ENCODE results near the gene IGF2BP2. TPM values are rescaled to one million over a fixed set of nuclear protein-coding genes. Genes with fewer than 3 reads are reported as not detected.
"Not testable (repeated sequence)": the region's sequence is repeated elsewhere in the genome, so short reads cannot be mapped to it uniquely, and the experiment has no call there.

The IGF2BP2 gene
- total RNA-seq, 2 experiments from 2014 or later = 0.13 to 0.40 TPM

DNA sequence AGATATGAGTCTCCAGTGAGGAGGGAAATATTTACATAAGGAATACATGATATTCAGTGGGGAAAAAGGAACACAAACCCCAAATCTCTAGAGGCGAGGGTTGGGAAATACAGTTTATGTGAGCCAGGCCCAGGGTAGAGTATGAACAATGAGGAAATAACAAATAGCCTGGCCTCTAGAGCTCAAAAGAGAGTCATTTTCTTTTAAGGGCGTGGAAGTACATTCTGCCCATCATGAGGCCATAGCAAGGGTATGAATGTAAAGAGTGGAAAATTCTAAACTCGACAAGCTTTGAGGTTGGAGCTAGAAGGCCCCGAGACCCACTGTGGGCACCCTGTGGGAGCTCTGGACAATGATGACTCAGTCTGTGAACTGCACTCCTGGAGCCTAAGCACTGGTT is 27.8 kb upstream of the IGF2BP2 start:
- no peaks in the 10 kb centered on the region for H3K4me1 Mint-ChIP-seq

DNA sequence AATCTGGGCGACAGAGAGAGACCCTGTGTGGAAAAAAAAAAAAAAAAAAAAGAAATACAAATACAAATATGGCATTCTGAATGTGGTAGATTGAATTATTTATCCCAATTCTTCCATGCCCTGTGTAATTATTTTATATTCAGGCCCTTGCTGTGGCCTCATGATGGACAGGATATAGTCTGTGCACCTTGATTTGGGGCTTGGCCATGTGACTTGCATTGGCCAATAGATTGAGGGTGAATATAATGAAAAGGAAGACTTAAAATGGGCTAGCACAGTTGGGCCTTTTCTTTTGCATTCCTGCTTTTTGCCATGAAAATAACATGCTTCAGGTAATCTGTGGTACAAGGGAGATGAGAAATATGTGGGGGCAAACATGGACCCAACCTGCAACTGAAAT is 27.1 kb upstream of the IGF2BP2 start:
- peaks cover 2% of the 10 kb centered on the region for H3K36me3 Mint-ChIP-seq (ENCODE audit: low read depth)
- H3K27ac Mint-ChIP-seq = no peak overlapping the region
- H3K27me3 Mint-ChIP-seq = peaks cover 7% of the 10 kb centered on the region
- H3K4me3 Mint-ChIP-seq = no peak overlapping the region
- ChIA-PET POLR2A (no interaction called here), CTCF (no interaction called here)
- peaks cover 2% of the 10 kb centered on the region for H3K9me3 Mint-ChIP-seq
- DNase-seq = no peak
- no peaks in the 10 kb centered on the region for H3K4me1 Mint-ChIP-seq

More for the DNA sequence above, 27.8 kb upstream of the IGF2BP2 start:
- DNase-seq = no peak
- ChIA-PET CTCF (no interaction called here), POLR2A (no interaction called here)
- H3K36me3 Mint-ChIP-seq (ENCODE audit: low read depth) = peaks cover 2% of the 10 kb centered on the region
- H3K27me3 Mint-ChIP-seq = peaks cover 7% of the 10 kb centered on the region
- H3K9me3 Mint-ChIP-seq = peaks cover 2% of the 10 kb centered on the region
- no peak overlapping the region for H3K4me3 Mint-ChIP-seq
- H3K27ac Mint-ChIP-seq = no peak overlapping the region

DNA sequence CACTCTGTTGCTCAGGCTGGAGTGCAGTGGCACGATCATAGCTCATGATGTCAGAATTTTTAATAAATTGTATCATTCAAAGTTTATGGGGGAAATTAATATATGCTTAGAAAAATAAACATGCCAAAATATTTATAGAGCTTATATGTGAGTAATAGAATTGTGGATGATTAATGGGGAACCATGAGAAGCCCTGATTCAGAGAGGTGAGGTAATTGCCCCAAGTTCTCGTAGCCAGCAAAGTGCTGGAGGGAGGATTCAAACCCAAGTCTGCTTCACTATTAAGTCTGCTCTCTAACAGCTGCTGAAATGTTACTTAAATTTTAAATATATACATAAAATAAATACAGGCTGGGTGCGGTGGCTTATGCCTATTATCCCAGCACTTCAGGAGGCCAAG is 26.2 kb upstream of the IGF2BP2 start:
- DNase-seq = no peak
- no peak overlapping the region for H3K27ac Mint-ChIP-seq
- peaks cover 1% of the 10 kb centered on the region for H3K36me3 Mint-ChIP-seq (ENCODE audit: low read depth)
- no peaks in the 10 kb centered on the region for H3K4me1 Mint-ChIP-seq
- peaks cover 5% of the 10 kb centered on the region for H3K27me3 Mint-ChIP-seq
- ChIA-PET CTCF (no interaction called here), POLR2A (no interaction called here)
- H3K9me3 Mint-ChIP-seq = peaks cover 1% of the 10 kb centered on the region
- no peak overlapping the region for H3K4me3 Mint-ChIP-seq

GRCh38 chr3:185847506-185847905 is 22.7 kb upstream of the IGF2BP2 start:
- Mint-ChIP-seq H3K9me3 (no peaks in the 10 kb centered on the region), H3K36me3 (ENCODE audit: low read depth) (no peaks in the 10 kb centered on the region), H3K4me1 (no peaks in the 10 kb centered on the region), H3K4me3 (no peak overlapping the region), H3K27ac (no peak overlapping the region), H3K27me3 (peaks cover 14% of the 10 kb centered on the region)
- ChIA-PET POLR2A (no interaction called here), CTCF (no interaction called here)
- DNase-seq = no peak

GRCh38 chr3:185846037-185846436 is 21.2 kb upstream of the IGF2BP2 start:
- Mint-ChIP-seq H3K9me3 (no peaks in the 10 kb centered on the region), H3K4me3 (no peak overlapping the region), H3K36me3 (ENCODE audit: low read depth) (no peaks in the 10 kb centered on the region), H3K4me1 (no peaks in the 10 kb centered on the region), H3K27me3 (peaks cover 14% of the 10 kb centered on the region), H3K27ac (no peak overlapping the region)
- POLR2A ChIA-PET = no interaction called here
- CTCF ChIA-PET = no interaction called here
- no peak for DNase-seq

GRCh38 chr3:185844051-185844450 is 19.2 kb upstream of the IGF2BP2 start:
- Mint-ChIP-seq H3K9me3 (no peaks in the 10 kb centered on the region), H3K27me3 (peaks cover 14% of the 10 kb centered on the region), H3K4me3 (no peak overlapping the region), H3K36me3 (ENCODE audit: low read depth) (no peaks in the 10 kb centered on the region), H3K4me1 (no peaks in the 10 kb centered on the region), H3K27ac (no peak overlapping the region)
- ChIA-PET POLR2A (no interaction called here), CTCF (no interaction called here)
- DNase-seq = no peak

GRCh38 chr3:185843635-185844034 is 18.8 kb upstream of the IGF2BP2 start:
- H3K9me3 Mint-ChIP-seq = no peaks in the 10 kb centered on the region
- CTCF ChIA-PET = no interaction called here

GRCh38 chr3:185843126-185843525 is 18.3 kb upstream of the IGF2BP2 start:
- no peaks in the 10 kb centered on the region for H3K4me1 Mint-ChIP-seq
- POLR2A ChIA-PET = no interaction called here
- no peak overlapping the region for H3K4me3 Mint-ChIP-seq
- H3K9me3 Mint-ChIP-seq = no peaks in the 10 kb centered on the region
- H3K27me3 Mint-ChIP-seq = peaks cover 11% of the 10 kb centered on the region
- CTCF ChIA-PET = no interaction called here
- no peaks in the 10 kb centered on the region for H3K36me3 Mint-ChIP-seq (ENCODE audit: low read depth)
- H3K27ac Mint-ChIP-seq = no peak overlapping the region
- no peak for DNase-seq

More at GRCh38 chr3:185843635-185844034, 18.8 kb upstream of the IGF2BP2 start:
- Mint-ChIP-seq H3K4me1 (no peaks in the 10 kb centered on the region), H3K36me3 (ENCODE audit: low read depth) (no peaks in the 10 kb centered on the region), H3K27me3 (peaks cover 11% of the 10 kb centered on the region), H3K27ac (no peak overlapping the region), H3K4me3 (no peak overlapping the region)
- DNase-seq = no peak
- POLR2A ChIA-PET = no interaction called here

DNA sequence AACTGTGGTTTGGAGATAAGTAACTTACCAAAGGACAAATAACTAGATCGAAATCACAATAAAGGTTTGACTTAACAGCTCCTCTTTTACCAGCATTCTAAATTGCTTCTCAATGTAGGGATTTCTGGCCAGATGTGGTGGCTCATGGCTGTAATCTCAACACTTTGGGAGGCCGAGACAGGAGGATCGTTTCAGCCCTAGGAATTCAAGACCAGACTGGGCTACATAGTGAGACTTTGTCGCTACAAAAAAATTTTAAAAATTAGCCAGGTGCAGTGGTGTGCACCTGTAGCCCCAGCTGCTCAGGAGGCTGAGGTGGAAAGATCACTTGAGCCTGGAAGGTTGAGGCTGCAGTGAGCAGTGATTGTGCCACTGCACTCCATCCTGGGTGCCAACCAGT is 17.4 kb upstream of the IGF2BP2 start:
- Mint-ChIP-seq H3K27ac (no peak overlapping the region), H3K4me1 (no peaks in the 10 kb centered on the region), H3K36me3 (ENCODE audit: low read depth) (no peaks in the 10 kb centered on the region), H3K27me3 (peaks cover 11% of the 10 kb centered on the region), H3K4me3 (no peak overlapping the region), H3K9me3 (no peaks in the 10 kb centered on the region)
- CTCF ChIA-PET = interaction anchor here (1.1 kb wide), 1 partner anchor 74 kb away, joined by 4 read pairs; no protein-coding TSS in a partner anchor
- POLR2A ChIA-PET = no interaction called here
- no peak for DNase-seq

GRCh38 chr3:185838417-185838989 is 13.7 kb upstream of the IGF2BP2 start:
- H3K27ac Mint-ChIP-seq; H3K27me3 Mint-ChIP-seq; H3K9me3 Mint-ChIP-seq; H3K36me3 Mint-ChIP-seq (ENCODE audit: low read depth); H3K4me1 Mint-ChIP-seq; POLR2A ChIA-PET; DNase-seq; CTCF ChIA-PET; H3K4me3 Mint-ChIP-seq: not testable (repeated sequence)

DNA sequence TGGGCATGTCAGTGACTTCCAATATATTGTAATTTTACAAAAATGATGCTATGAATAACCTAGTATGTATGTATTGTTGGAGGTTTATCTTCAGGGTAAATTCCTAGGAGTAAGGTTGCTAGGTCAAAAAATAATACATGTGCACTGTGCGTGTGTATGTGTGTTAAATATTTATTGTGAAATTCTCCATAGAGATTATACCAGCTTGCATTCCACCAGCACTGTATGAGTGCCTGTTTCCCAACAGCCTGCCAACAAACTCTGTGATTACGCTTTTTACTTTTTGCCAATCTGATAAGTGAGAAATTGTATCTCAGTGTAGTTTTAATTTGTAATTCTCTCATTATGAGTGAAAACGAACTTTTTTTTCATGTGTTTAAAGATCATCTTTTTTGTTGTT is 12.6 kb upstream of the IGF2BP2 start:
- H3K4me3 Mint-ChIP-seq = no peak overlapping the region
- CTCF ChIA-PET = no interaction called here
- H3K36me3 Mint-ChIP-seq (ENCODE audit: low read depth) = no peaks in the 10 kb centered on the region
- no peaks in the 10 kb centered on the region for H3K9me3 Mint-ChIP-seq
- peaks cover 4% of the 10 kb centered on the region for H3K27me3 Mint-ChIP-seq
- no peak for DNase-seq
- H3K27ac Mint-ChIP-seq = no peak overlapping the region
- no peaks in the 10 kb centered on the region for H3K4me1 Mint-ChIP-seq
- POLR2A ChIA-PET = no interaction called here

GRCh38 chr3:185831990-185832389 is 7.1 kb upstream of the IGF2BP2 start:
- POLR2A ChIA-PET = no interaction called here
- H3K9me3 Mint-ChIP-seq = no peaks in the 10 kb centered on the region
- H3K4me1 Mint-ChIP-seq = no peaks in the 10 kb centered on the region
- CTCF ChIA-PET = interaction anchor here (1.7 kb wide), 1 partner anchor 111 kb away, joined by 6 read pairs; no protein-coding TSS in a partner anchor
- no peak overlapping the region for H3K4me3 Mint-ChIP-seq
- DNase-seq = no peak
- no peaks in the 10 kb centered on the region for H3K36me3 Mint-ChIP-seq (ENCODE audit: low read depth)
- H3K27ac Mint-ChIP-seq = no peak overlapping the region
- H3K27me3 Mint-ChIP-seq = peaks cover 42% of the 10 kb centered on the region

- no peak overlapping the region for H3K4me3 Mint-ChIP-seq
- H3K4me1 Mint-ChIP-seq = peaks cover 5% of the 10 kb centered on the region
- DNase-seq = no peak
- H3K9me3 Mint-ChIP-seq = no peaks in the 10 kb centered on the region
- POLR2A ChIA-PET = no interaction called here
- no peaks in the 10 kb centered on the region for H3K36me3 Mint-ChIP-seq (ENCODE audit: low read depth)
- CTCF ChIA-PET = interaction anchor here (0.7 to 1.7 kb wide), 2 partner anchors 8 to 112 kb away, joined by 4 to 6 read pairs; no protein-coding TSS in a partner anchor
- peaks cover 50% of the 10 kb centered on the region for H3K27me3 Mint-ChIP-seq
- H3K27ac Mint-ChIP-seq = no peak overlapping the region
Measured at GRCh38 chr3:185831195-185831594, 6.4 kb upstream of the IGF2BP2 start.

DNA sequence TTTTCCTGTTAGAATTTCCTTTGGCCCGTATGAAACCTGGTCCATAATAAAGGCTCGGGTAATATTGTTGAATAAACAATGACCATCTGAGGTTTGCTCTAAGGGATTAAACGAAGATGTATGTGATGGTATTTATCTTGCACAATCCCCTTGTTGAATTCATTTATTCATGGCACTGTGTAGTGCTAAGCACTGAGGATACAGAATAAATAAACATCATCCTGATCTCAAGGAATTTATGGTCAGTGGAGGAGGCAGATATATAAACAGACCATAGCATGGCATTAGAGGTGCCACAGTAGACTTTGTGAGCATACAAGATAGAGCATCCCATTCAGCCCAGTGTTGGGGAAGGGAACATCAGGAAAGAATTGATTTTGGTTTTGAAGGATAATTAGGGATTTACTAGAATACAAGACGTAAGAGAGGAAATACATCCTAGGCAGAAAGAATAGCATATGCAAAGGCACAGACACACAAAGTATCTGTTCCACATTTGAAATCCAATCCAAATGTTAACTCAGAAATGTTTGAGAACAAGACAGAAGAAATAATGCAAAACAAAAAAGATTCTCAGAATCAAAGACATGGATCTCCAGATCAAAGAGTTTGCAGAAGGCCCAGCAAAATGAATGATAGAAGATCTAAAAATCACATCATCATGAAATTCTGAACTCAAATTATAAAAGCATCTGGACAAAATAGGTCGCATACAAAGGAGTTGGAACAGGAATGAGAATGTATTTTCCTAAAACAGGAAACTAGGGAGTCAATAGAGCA is 5.4 kb upstream of the IGF2BP2 start:
- Mint-ChIP-seq H3K9me3 (no peaks in the 10 kb centered on the region), H3K4me3 (no peak overlapping the region), H3K36me3 (ENCODE audit: low read depth) (no peaks in the 10 kb centered on the region), H3K27ac (no peak overlapping the region), H3K27me3 (peaks cover 55% of the 10 kb centered on the region), H3K4me1 (peaks cover 8% of the 10 kb centered on the region)
- ChIA-PET CTCF (no interaction called here), POLR2A (no interaction called here)
- DNase-seq = no peak
